Heart left ventricle (tissue), 16 donors: ENCODE data around the gene OGDHL. TPM values are rescaled to one million over a fixed set of nuclear protein-coding genes. Genes with fewer than 3 reads are reported as not detected.

Experiments
- ATAC-seq, 4 donors: fragments of 200-7000 bp; cut with Tn5 transposase; one replicate each; pipeline ENCODE4 v1.9.1; 2020 to 2022; ENCODE audit warnings: moderate library complexity in 4 of 4, mild to moderate bottlenecking in 3 of 4, moderate number of reproducible peaks in 1 of 4
- DNase-seq, 5 donors: peaks; one replicate each; pipeline ENCODE4 v3.0.0-alpha.2; 2020
- H3K27ac ChIP-seq, 12 donors: fragments of 200-600 bp; sonication (generic) in 4 of 12; one replicate each; pipeline versions ENCODE4 v1.5.0 to v1.8.0; 2016 to 2022; ENCODE audit warnings: mild to moderate bottlenecking in 2 of 12
- H3K27me3 ChIP-seq, 9 donors: fragments of 200-600 bp; sonication (generic) in 2 of 9; one replicate each; pipeline versions ENCODE4 v1.5.1 to v1.8.0; 2016 to 2022; ENCODE audit warnings: mild to moderate bottlenecking in 3 of 9
- H3K36me3 ChIP-seq, 9 donors: fragments of 200-600 bp; sonication (generic) in 2 of 9; one replicate each; pipeline versions ENCODE4 v1.5.0 to v1.8.0; 2018 to 2022; ENCODE audit warnings: mild to moderate bottlenecking in 2 of 9
- H3K4me1 ChIP-seq, 12 donors: fragments of 200-600 bp; sonication (generic) in 4 of 12; one replicate each; pipeline versions ENCODE4 v1.5.0 to v1.8.0; 2016 to 2022; ENCODE audit warnings: mild to moderate bottlenecking in 3 of 12
- H3K4me3 ChIP-seq, 12 donors: fragments of 200-600 bp; sonication (generic) in 4 of 12; one replicate each; pipeline versions ENCODE4 v1.5.0 to v1.8.0; 2017 to 2022; ENCODE audit warnings: mild to moderate bottlenecking in 9 of 12, moderate library complexity in 4 of 12
- H3K9me3 ChIP-seq, 12 donors: fragments of 200-600 bp; sonication (generic) in 4 of 12; one replicate each; pipeline versions ENCODE4 v1.5.0 to v1.8.0; 2016 to 2022; ENCODE audit warnings: mild to moderate bottlenecking in 1 of 12
- POLR2A ChIP-seq, 2 donors: fragments of 450-650 bp; IDR thresholded peaks; one replicate each; pipeline ENCODE4 v1.6.1; 2017; ENCODE audit warnings: antibody characterized with exemption in 2 of 2, mild to moderate bottlenecking in 2 of 2, moderate library complexity in 2 of 2
- WGBS, 4 donors: extraction: QIAGEN DNeasy Blood & Tissue Kit in 2 of 4; methylation state at CpG; one replicate each; pipeline versions ENCODE4 v1.1.5 to v1.1.7; 2013 to 2018; 5-methylcytosine and 5-hydroxymethylcytosine counted together
- intact Hi-C, 10 donors: fragments of 100-400 bp; cut with DNase I; formaldehyde crosslinking; loops; one replicate each; pipeline versions ENCODE4 v1.11.1 to v1.14.2; 2022
- polyA plus RNA-seq, 2 donors: library from polyadenylated mRNA; stranded (reverse); fragments of 200-250 nt; gene quantifications; one replicate each; pipeline ENCODE4 v1.2.3, GENCODE V29; 2013
- total RNA-seq, 9 donors: library from RNA; depleted of rRNA in 2 of 9; stranded (reverse); fragments of >200 nt in 2 of 9; fragmentation: NEBNext Ultra II Directional in 3 of 9; extraction: Animal tissue kit (Norgen Biotek cat#: 25700) in 3 of 9; gene quantifications; one replicate each; pipeline versions ENCODE4 v1.1.0 to v1.2.4, GENCODE V29; 2016 to 2023
- TF ChIP-seq, protein P1 (sequence below), 12 donors: fragments of 200-600 bp; sonication (generic) in 4 of 12; IDR thresholded peaks; one replicate each; pipeline versions ENCODE4 v1.5.0 to v1.8.0; 2018 to 2022; ENCODE audit warnings: antibody characterized with exemption in 12 of 12, mild to moderate bottlenecking in 5 of 12
- donor health status: ischemic (EF 13 %, LVEDD 7.1; RV severe dilation, severe dysfunction).
- donor health status: healthy with polysubstance abuse.
- donor health status: DM: no; HTN: yes; CAD: no.
- donor health status: DM: no; HTN: no; CAD: no.
- donor health status: ischemic (EF 25% LVEDD 6.9; RV normal size, moderate dysfunction).
- donor health status: ischemic (EF 25% LVEDD 5.7; RV mildly dilated, moderate dysfunction).
- donor health status: healthy.
- donor health status: DM: yes; HTN: yes; CAD: no.
- donor health status: ischemic (EF 35%, LVEDD 5.7; RV mildly dilated, moderate dysfunction).
- donor health status: nonischemic (EF 11% LVEDD 7.7; RV severe dilation, severe dysfunction).
- donor health status: DM: yes; HTN: yes; CAD: no.
- donor health status: PGD.
- donor health status: ischemic (EF 29% LVEDD 5.4; RV normal size, mild dysfunction).
- donor health status: nonischemic (EF 23%, LVEDD 6.1; RV moderate dilation, normal function).

Gene OGDHL
- total and polyA plus RNA-seq, 11 donors, result 0.18 to 11.3 (median 1.5) TPM

DNA sequence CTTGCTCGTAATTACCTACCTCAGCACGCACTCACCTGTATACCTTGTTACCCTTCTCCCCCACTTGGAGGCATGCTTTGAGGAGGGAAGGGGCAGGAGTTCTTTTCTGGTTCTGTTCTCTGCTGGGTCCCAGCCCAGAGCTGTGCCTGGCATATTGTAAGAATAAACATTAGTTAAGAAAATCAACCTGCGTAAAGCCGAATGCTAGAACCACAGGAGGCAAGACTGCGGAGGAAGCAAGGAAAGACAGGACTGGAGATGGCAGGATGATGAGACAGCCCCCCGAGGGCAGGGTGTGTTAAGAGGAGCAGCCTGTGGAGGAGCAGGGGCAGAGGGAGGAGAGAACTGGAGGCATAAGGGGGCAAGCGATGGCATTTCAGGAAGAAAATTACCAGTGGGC lies 73.2 kb downstream of the OGDHL start:
- H3K9me3 ChIP-seq, result peaks cover 0 to 27% (median 0%) of the 10 kb centered on the region in 12 donors
- WGBS, 4 donors, result 13 to 17% (median 14%) methylated on average over 7 of the region's 7 CpGs
- DNase-seq (no peak), ATAC-seq (no peak)
- no peaks in the 10 kb centered on the region for H3K4me1 ChIP-seq
- no peak overlapping the region for H3K27ac ChIP-seq
- no peaks in the 10 kb centered on the region for H3K36me3 ChIP-seq
- H3K27me3 ChIP-seq, result peaks cover 0 to 66% (median 25%) of the 10 kb centered on the region in 9 donors
- intact Hi-C loops, result no loop called here
- no peak overlapping the region for H3K4me3 ChIP-seq
- no peak for TF ChIP-seq POLR2A (IDR thresholded peaks at IDR 0.05)
- TF ChIP-seq, protein P1, sequence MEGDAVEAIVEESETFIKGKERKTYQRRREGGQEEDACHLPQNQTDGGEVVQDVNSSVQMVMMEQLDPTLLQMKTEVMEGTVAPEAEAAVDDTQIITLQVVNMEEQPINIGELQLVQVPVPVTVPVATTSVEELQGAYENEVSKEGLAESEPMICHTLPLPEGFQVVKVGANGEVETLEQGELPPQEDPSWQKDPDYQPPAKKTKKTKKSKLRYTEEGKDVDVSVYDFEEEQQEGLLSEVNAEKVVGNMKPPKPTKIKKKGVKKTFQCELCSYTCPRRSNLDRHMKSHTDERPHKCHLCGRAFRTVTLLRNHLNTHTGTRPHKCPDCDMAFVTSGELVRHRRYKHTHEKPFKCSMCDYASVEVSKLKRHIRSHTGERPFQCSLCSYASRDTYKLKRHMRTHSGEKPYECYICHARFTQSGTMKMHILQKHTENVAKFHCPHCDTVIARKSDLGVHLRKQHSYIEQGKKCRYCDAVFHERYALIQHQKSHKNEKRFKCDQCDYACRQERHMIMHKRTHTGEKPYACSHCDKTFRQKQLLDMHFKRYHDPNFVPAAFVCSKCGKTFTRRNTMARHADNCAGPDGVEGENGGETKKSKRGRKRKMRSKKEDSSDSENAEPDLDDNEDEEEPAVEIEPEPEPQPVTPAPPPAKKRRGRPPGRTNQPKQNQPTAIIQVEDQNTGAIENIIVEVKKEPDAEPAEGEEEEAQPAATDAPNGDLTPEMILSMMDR (IDR thresholded peaks at IDR 0.05), result no peak

DNA sequence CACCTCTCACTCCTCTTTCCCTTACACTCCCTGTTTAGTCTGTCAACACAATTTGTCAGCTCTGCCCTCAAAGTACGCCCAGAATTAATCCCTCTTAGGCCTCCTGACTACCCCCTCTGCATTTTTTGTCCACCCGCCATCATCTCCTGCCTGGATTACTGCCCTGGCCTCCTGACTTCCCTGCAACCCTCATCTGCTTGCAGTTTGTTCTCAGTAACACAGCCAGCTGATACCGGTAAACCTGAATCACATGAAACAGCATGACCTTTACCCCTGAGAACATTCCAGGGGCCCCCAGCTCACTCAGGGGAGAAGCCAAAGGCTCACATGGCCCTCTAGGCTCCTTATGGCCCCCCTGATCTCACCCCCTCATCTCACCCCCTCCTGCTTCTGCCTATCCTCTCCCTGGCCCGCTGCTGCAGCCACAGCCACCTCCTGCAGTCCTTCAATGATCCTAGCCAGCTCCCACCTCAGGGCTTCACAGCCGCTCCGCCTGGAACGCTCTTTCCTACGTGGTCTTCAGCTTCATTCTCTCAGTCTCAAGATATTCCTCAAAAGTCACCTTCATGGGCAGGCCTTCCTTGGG lies 73.8 kb downstream of the OGDHL start:
- no peak for ATAC-seq
- 10 to 16% (median 15%) methylated on average over 8 of the region's 8 CpGs for WGBS, 4 donors

DNA sequence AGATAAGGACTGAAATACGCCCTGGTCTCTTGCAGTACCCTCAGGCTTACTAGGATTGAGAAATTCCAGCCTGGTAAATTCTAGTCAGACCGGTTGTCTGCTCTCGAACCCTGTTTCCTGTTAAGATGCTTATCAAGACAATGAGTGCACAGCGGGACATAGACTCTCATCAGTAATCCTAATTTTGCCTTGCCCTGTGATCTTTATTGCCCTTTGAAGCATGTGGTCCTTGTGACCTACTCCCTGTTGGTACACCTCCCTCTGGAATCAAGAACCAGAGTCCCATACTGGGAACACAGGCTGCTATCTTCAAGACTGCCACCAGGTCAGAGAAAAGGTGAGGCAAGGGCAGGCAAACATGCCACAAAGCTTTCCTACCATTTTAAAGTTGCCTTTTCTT lies 75.5 kb downstream of the OGDHL start:
- intact Hi-C loops, result no loop called here
- WGBS, 4 donors, result 62 to 77% (median 66%) methylated on average over 4 of the region's 4 CpGs
- H3K4me1 ChIP-seq, result no peaks in the 10 kb centered on the region

More for the DNA sequence above, 73.8 kb downstream of the OGDHL start:
- Histone ChIP-seq H3K27me3 (peaks cover 0 to 60% (median 25%) of the 10 kb centered on the region in 9 donors), H3K9me3 (peaks cover 0 to 26% (median 0%) of the 10 kb centered on the region in 12 donors), H3K36me3 (no peaks in the 10 kb centered on the region), H3K4me3 (no peak overlapping the region), H3K4me1 (no peaks in the 10 kb centered on the region), H3K27ac (no peak overlapping the region)
- DNase-seq, result no peak
- intact Hi-C loops, result no loop called here
- TF ChIP-seq, protein P1 (IDR thresholded peaks at IDR 0.05), result no peak
- TF ChIP-seq POLR2A (IDR thresholded peaks at IDR 0.05), result no peak

More for the DNA sequence above, 75.5 kb downstream of the OGDHL start:
- no peak for TF ChIP-seq POLR2A (IDR thresholded peaks at IDR 0.05)
- TF ChIP-seq, protein P1 (IDR thresholded peaks at IDR 0.05), result no peak
- peaks cover 0 to 27% (median 0%) of the 10 kb centered on the region in 12 donors for H3K9me3 ChIP-seq
- no peak overlapping the region for H3K4me3 ChIP-seq
- H3K27ac ChIP-seq, result no peak overlapping the region
- H3K27me3 ChIP-seq, result peaks cover 0 to 46% (median 22%) of the 10 kb centered on the region in 9 donors
- H3K36me3 ChIP-seq, result no peaks in the 10 kb centered on the region
- ATAC-seq, result no peak
- no peak for DNase-seq

Other genes starting within 250 kb of the OGDHL start
- gene ERCC6, start 223.2 kb downstream of the OGDHL start, total RNA-seq, result 10 to 100 TPM; 12.8 to 31.5 (median 23.0) TPM
- 1 to 10 TPM; 4.4 to 4.7 TPM for gene ERCC6, start 223.2 kb downstream of the OGDHL start, polyA plus RNA-seq
- not detected for gene SLC18A3, start 152.0 kb downstream of the OGDHL start, total RNA-seq
- gene SLC18A3, start 152.0 kb downstream of the OGDHL start, polyA plus RNA-seq, result not detected
- not detected for gene CHAT, start 148.3 kb downstream of the OGDHL start, total RNA-seq
- gene CHAT, start 148.3 kb downstream of the OGDHL start, polyA plus RNA-seq, result not detected
- not detected for gene C10orf53, start 82.7 kb downstream of the OGDHL start, total RNA-seq
- not detected for gene C10orf53, start 82.7 kb downstream of the OGDHL start, polyA plus RNA-seq
- 10 to 100 TPM; 19.6 to 33.9 (median 26.7) TPM for gene PARG, start 179.7 kb upstream of the OGDHL start, total RNA-seq
- gene PARG, start 179.7 kb upstream of the OGDHL start, polyA plus RNA-seq, result 10 to 100 TPM in 1 of 2 donors, 1 to 10 TPM in 1; 3.5 to 13.9 TPM
- 10 to 100 TPM; 13.0 to 22.6 (median 17.6) TPM for gene TIMM23B, start 179.7 kb upstream of the OGDHL start, total RNA-seq
- 10 to 100 TPM; 13.8 to 15.9 TPM for gene TIMM23B, start 179.7 kb upstream of the OGDHL start, polyA plus RNA-seq
- gene AGAP6, start 226.1 kb upstream of the OGDHL start, total RNA-seq, result 1 to 10 TPM; 2.3 to 6.0 (median 3.7) TPM
- 1 to 10 TPM; 3.2 to 8.2 TPM for gene AGAP6, start 226.1 kb upstream of the OGDHL start, polyA plus RNA-seq